ENCODE measurements around the gene FAM111B.
"Not testable (repeated sequence)": the region's sequence is repeated elsewhere in the genome, so short reads cannot be mapped to it uniquely, and the experiment has no call there.

FAM111B gene, protein sequence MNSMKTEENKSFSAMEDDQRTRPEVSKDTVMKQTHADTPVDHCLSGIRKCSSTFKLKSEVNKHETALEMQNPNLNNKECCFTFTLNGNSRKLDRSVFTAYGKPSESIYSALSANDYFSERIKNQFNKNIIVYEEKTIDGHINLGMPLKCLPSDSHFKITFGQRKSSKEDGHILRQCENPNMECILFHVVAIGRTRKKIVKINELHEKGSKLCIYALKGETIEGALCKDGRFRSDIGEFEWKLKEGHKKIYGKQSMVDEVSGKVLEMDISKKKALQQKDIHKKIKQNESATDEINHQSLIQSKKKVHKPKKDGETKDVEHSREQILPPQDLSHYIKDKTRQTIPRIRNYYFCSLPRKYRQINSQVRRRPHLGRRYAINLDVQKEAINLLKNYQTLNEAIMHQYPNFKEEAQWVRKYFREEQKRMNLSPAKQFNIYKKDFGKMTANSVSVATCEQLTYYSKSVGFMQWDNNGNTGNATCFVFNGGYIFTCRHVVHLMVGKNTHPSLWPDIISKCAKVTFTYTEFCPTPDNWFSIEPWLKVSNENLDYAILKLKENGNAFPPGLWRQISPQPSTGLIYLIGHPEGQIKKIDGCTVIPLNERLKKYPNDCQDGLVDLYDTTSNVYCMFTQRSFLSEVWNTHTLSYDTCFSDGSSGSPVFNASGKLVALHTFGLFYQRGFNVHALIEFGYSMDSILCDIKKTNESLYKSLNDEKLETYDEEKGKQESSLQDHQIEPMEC

DNA sequence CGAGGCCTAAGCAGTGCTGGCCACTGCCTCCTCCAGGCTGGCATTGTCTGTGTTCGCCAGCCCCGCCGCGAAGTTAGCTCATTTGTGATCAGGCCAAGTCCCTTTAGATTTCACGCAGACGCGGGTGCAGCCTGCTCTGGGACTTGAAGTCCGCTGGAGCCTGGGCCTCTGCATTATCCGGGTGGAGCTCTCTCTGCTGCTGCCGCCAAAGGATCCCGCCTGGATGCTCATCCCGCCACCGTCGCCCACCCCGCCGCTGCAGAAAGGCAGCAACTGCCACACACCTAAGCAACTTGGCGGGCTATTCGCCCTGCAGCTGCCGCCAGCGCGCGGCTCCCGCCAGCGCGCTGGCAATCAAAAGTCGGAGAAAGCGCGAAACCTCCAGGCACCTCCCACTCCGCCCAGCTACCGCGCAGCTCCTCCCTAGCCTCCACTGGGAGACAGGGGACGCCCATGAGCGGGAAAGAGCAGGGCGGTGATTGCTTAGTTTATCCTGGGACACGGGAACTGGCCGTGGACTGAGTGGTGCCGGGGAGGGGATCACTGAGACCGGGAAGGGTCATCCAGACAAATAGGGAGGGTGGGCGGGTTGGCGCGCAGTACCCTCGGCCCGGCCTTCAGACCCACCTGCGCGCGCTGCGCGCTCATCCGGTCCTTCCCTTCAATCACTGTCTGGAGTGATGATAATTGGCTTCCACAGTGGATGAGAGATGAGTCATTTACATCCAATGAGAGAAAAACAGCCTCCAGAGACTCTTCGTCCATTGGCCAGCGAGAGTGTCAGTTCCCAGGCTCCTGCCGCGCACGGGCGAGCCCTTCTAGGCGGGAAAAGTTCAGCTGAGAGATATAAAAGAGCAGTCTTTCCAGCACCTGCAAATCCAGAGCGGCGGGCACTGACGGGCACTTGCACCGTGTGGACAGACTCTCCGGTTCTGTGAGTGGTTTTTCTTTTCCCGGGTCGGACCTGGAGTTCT lies at the start of gene FAM111B:
Gene FAM111B (plus strand): TSS at position 875 of the 974 bp plus-strand sequence. CDS start 2,389 bp downstream, outside the sequence.
- peak; percentile 93 for DNase-seq

DNA sequence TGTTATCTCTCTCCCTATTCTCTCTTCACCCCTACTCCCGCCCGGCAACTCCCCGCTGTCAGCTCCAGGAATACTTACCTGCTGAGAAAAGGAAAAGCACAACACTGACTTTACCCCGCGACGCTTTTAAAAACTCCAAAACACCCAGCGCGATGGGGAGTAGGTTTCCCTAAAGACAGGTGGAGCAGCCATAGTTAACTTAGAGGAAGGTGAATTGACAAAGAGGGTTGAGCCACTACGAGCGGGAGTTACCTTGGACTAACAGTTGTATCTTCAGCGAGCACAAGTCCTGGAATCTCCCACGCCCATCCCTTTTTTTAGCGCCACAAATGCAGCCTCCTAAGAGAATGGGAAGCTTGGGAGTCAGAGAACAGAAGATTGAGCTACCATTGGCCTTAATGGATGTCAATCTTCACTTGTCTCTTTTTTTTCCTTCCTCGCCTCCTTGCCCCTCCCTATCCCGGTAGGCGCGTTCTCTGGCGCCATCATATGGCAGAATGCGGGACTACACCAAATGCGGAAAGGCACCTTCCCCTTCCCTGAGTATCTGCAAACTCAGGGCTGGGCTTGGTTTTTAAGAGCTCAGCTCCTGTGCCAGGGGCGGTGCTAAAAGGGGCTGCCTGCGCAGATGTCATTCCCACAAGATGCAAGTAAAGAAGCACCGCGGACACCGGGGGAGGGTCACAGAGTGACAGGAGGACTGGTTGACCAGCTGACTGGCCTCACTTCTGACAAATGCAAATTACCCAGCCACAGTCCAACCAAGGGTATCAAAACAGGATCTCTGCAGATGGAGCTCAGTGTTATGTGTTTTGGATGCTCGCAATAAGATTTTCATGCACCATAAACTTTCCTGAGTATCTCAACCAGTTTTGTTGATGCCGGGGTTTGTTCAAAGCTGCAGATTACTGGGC lies 48.7 kb upstream of the FAM111B start:
- peak; percentile 86 for DNase-seq

DNA sequence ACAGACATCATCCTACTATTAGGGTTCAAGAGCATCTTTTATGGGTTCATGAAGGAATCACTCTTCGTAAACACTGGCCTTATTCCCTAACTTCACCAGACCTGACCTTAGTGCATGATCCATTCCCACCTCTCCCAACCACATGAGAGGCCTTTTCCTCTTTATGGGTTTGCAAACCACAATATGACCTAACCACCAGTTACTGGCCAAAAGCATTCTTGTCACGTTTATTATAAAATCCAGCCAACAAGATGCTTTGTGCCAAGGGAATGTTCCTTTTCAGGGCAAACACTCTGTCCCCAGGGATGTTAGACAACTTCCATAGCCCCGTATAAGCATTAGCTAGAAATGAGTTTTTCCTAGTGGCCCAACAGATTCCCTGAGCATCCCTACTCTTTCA lies 46.9 kb upstream of the FAM111B start:
- not testable (repeated sequence) for DNase-seq

DNA sequence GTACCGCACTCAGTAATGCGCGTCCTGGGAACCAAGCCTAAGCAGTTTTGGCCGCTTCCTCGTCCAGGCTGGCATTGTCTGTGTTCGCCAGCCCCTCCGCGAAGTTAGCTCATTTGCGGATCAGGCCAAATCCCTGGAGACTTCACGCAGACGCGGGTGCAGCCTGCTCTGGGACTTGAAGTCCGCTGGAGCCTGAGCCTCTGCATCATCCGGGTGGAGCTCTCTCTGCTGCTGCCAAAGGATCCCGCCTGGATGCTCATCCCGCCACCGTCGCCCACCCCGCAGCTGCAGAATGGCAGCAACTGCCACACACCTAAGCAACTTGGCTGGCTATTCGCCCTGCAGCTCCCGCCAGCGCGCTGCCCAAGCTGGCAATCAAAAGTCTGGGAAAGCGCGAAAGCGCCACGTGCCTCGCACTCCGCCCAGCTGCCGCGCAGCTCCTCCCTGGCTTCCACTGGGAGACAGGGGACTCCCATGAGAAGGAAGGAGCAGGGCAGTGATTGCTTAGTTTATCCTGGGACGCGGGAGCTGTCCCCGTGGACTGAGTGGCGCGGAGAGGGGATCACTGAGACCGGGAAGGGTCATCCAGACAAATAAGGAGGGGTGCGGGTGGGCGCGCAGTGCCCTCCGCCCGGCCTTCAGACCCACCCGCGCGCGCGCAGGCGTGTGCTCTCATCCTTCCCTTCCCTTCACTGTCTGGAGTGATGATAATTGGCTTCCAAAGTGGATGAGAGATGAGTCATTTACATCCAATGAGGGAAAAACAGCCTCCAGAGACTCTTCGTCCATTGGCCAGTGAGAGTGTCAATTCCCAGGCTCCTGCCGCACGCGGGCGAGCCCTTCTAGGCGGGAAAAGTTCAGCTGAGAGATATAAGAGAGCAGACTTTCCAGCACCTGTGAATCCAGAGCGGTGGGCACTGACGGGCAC lies 44.2 kb upstream of the FAM111B start:
- no peak for DNase-seq

DNA sequence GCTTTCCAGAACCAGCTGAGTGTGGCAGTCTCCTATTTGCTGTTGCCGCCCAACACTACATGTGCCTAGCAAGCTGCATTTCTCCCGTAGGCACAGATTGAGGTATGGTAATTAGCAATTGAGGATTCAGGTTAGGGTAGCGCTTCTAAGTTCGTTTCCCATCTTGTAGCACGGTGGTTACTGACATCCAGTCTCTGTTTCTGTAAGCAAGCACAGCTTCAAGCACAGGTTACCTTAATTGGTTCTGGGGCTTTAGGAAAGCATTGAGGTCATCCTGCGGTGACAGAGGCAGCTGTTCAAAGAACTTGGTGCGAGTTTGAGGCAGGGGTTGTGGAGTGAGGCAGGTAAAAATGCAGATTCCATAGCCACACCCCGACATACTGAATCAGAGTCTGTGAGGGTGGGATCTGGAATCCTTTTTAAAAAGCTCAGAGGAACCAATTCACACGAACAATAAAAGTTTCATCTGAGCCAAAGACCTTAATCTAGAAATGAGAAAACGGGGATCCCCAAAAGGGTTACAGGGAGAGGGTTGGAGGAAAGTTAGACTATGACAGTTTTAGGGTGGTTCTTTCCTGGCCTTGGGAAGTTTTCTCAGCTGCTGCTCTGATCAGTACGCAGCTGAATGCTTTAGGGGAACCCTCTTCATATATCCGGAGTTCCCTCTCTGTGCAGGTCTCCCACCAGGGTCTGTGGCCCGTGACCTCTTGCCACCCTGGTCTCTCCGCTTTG lies 42.9 kb upstream of the FAM111B start:
- not testable (repeated sequence) for DNase-seq

DNA sequence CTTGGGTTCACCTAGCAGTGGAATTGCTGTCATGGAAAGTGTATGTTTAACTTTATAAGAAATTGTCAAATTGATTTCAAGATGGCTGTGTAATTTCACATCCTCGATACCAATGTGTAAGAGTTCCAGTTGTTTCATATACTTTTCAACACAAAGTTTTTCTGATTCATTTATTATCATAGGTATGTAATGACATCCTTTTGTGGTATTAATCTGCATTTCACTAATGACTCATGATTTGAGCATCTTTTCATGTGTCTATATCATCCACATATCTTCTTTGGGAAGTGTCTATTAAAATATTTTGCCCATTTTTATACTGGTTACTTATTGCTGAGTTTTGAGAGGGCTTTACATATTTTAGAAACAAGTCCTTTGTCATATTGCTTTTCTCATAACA lies 38.0 kb upstream of the FAM111B start:
- DNase-seq, result peak; percentile 3

DNA sequence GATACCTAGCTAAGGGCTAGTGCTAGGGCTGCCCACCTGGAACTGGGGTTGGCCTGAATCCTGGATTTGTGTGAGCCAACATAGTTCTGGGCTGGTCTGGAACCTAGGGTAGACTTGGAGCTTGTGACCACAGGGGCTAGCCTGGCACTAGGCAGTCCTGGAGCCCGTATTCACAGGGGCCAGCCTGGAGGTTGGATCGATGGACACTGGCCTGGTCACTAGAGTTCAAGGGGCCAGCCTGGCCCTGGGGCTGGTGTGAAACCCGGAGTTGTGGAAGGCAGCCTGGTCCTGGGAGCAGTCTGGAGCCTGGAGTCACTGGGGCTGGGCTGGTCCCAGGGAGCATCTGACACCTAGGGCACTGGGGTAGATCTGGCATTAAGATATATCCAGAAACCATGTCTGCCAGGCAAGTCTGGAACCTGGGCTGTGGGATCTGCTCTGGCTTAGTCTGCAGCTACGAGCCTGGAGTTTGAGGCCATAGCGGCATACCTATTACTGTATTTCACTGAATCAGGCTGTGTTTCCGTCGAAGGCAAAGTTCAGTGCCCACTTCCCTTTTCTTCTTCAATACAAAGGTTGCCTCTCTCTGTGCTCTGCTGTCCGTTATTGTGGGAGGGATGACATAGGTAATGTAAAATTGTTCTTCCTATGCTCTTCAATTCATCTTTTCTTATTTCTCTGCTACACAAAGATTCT lies 30.0 kb upstream of the FAM111B start:
- no peak for DNase-seq

DNA sequence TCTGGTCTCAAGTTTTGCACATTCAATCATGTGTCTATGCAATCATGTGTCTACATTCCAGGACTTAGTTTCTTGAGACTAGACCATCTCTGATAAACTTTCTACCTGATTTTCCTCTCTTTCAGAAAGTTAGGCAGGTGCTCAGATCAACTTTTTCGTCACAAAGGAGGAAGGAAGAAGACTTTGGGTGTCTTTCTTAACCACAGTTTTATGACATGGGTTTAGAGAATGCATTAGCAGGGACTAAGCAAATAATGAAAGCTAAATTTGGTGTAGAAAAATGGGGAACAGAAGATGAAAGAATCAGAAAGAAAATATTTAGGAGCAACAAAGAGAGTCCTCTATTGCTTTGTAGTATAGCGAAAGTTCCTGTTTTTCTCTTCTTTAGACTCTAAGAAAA lies 28.6 kb upstream of the FAM111B start:
- no peak for DNase-seq

DNA sequence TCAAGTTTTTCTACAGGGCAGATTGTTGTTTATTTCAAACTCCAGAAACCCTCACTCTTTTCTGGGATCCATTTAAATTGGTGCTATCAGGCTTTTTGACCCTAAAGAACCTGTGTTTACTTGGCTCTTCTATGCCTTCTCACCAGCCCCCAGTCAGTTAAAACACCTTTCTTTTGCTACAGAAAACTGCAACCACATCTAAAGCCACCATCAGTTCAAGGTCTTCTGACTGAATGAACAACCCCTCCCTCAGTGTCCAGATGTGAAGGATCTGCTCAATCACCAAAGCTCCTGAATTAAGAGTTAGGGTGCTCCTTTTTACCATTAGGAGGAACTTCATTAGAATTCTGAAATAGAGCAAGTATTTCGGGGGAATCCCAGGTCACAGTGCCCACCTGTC lies 28.0 kb upstream of the FAM111B start:
- DNase-seq, result no peak

DNA sequence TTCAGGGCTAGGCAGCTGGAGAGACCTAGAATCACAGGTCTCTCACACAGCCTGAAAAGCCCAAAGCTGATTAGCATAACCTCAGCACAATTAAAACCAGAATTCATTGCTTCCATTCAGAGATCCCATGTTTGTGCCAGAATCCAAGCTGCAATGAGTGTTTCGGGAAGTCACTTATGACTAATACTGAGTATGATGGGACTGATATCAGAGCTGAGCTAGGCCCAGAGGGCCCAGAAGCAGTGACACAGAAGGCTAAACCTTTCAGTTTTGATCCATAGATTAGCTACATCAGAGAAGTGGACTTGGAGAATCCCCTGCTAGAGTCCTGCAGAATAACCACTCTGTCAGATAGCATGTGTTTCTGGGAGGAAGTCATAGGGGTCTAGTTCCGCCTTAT lies 26.6 kb upstream of the FAM111B start:
- not testable (repeated sequence) for DNase-seq

DNA sequence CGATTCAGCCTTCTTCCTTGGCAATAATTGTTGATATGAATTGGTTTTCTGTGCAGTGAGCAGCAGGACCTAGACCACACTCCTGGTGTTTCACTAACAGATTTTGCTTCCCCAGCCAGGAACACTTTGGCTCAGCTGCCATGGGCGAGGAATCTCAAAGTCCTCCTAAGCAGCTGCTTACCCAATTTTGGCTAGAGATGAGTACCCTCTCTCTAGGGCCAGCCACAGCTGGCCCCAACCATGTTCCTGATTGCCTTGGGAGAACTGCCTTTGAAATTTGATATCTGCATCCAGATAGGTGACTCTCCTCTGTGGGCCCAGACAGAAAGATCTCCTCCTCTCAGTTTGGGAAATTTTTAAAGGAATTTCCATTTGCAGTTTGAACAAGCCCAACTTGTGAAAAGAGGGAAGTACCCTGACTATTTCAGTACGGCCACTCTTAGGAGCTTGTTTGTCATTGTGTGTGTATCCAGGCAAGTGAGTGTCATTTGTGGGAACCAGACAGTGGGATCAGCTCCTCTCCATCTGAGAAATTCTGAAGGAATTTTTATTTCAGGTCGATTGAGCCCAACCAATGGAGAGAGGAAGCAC lies 25.5 kb upstream of the FAM111B start:
- not testable (repeated sequence) for DNase-seq

DNA sequence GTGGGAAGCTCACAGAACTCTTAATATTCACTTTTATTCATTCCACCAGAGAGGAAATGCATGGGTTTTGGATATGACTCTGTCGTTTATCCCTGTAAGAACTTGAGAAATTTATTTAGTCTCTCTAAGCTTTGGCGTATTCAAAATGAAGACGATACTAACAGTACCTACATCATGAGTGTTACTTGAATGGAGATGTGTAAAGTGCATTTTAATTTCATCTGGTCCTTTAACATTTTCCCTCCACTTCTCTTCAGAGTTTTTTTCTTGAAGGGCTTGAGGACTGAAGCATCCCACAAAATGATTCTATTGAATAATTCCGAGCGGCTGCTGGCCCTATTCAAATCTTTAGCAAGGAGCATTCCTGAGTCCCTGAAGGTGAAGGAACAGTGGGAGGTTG lies 21.0 kb upstream of the FAM111B start, which contains the start of gene GLYATL1B:
Gene GLYATL1B (plus strand): TSS at position 301 of the 400 bp plus-strand sequence. CDS start 0 bp downstream, at position 301.
- DNase-seq, result not testable (repeated sequence)

DNA sequence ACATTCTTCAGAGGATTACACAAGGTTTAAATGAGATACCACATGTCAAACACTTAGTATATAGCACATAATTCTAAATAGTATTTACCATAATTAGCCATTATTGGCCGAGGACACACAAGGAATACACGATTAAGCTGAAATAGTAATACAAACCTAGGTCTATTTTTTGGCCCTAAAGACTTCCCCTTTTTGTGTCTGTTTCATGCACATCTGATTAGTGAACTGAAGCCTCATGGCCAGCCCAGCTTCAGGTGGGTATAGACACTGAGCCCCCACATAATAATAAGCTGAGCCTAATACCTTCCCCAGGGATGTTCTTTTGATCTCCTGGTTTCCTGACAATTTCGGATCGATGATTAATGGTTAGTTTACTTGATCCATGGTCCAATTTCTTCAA lies 18.9 kb upstream of the FAM111B start:
- DNase-seq, result no peak

DNA sequence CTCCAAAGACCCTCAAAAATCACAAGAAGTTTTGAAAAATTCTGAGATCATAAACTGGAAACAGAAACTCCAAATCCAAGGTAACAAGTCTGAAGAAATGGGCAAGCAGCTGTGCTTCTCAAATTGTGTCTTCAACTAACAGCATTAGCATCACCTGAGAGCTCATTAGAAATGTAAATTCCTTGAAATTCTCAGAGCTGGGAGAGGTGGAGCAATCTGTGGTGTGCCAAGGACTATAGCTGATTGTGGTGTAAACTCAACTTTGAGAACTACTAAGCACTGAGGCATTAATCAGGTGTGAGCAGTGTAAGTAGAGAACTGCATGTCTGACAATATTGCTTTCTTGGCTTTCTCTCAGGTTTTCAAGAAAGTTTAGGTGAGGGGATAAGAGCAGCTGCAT lies 13.5 kb upstream of the FAM111B start:
- DNase-seq, result not testable (repeated sequence)

DNA sequence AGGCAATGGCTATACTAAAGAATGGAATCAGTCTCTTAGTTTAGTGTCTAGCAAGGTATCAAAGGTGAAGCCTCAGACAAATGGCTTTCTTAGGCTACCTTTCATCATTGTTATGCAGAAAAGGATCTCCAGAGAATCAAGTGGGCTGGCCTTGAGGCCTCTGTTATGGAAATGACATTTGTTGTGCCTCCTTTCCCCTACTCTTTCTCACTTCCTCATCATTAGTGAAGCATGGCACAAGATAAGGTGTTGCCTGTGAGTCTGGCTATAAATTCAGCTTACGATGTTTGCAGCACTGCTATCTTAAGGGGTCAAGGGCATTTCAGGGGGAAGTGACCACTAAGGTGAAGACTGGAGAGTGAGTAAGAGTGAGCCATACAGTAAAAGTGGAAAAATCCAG lies 11.8 kb upstream of the FAM111B start:
- DNase-seq, result not testable (repeated sequence)

DNA sequence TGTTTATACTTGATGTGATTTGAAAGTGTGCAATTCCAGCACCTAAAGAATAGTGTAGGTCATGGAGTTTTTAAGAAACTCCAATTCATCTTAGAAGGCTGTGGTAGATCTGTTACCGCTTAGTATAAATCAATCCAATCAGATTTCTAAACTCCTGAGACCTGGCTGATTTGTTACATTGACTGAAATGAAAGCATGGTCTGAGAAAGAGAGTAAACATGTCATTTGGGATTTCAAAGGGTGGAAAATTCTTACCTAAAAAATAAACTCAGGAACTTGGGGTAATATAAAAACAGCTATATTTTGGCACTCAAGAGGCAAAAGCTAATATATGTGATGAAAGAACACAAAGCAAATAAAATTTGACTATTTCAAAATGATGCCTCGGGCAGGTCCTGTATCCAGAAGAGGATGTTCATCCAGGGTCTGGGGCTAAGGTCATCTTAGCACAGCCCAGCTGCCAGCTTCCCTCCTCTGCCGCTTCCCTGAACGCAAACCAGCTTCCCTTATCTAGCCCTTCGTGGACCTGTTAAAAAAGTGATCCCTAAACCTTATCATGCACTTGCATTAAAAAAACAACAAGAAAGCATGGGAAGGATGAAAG lies 11.0 kb upstream of the FAM111B start:
- not testable (repeated sequence) for DNase-seq

DNA sequence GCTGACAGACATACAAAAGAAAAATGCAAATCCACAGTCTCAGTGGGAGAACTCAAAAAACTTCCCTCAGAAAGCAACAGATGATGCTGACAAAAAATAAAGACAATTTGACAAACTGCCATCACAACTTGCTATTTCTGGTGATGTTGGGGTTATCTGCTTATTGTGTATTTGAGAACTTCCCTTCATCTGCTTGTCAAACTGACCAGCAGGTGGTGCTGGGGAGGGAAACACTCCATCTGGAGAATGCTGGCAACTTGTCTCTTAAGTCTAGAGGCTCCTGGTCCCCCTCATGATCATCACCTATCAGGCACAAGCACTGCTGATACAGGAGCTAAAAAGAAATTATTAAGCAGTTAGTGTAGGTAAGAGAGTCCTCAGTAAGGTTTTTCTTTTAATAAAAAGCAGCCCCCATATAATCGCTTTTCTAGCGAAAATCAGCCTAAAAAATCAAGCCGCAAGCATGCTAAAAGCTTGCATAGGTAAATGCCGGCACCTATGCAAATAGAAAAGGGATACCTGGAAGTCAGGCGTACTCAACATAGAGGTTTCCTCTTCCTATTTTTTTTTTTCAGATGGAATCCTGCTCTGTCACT lies 9.8 kb upstream of the FAM111B start:
- DNase-seq, result peak; percentile 59

DNA sequence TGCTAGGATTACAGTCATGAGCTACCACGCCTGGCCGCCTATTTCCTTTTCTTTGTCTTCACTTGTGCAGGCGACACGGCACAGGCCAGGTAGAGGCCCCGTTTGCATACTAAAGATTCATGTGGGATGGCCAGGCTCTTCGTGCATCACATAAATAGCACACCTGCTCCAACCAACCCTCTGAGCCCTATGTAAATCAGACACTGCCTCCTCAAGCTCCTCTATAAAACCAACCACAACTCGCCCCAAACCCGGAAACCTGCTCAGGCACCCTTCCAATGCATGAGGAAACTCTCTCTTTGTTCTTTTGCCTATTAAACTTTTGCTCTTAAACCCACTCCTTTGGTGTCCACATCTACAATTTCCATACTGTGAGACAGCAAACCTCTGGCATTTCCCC lies 9.1 kb upstream of the FAM111B start:
- not testable (repeated sequence) for DNase-seq

Measured in fibroblast of upper back skin (primary cell).